ENCODE results near the gene KCNIP4.

The KCNIP4 gene

GRCh38 chr4:21753084-21753760, 195.3 kb downstream of the KCNIP4 start:
- no peak for DNase-seq (ENCODE audit: low read depth, low spot score)
- no peak overlapping the region for H3K4me3 ChIP-seq
- no peak overlapping the region for H3K27ac ChIP-seq
- no peaks in the 10 kb centered on the region for H3K9me3 ChIP-seq (ENCODE audit: low read depth, low read length)
- TF ChIP-seq EZH2 (IDR thresholded peaks at IDR 0.05): no peak
- no peak for TF ChIP-seq POLR2AphosphoS5 (IDR thresholded peaks at IDR 0.05; ENCODE audit: borderline replicate concordance, low read depth, low read length)
- H3K36me3 ChIP-seq (ENCODE audit: insufficient read depth, low read length): no peaks in the 10 kb centered on the region
- H3K9ac ChIP-seq (ENCODE audit: insufficient read length): no peak overlapping the region

DNA sequence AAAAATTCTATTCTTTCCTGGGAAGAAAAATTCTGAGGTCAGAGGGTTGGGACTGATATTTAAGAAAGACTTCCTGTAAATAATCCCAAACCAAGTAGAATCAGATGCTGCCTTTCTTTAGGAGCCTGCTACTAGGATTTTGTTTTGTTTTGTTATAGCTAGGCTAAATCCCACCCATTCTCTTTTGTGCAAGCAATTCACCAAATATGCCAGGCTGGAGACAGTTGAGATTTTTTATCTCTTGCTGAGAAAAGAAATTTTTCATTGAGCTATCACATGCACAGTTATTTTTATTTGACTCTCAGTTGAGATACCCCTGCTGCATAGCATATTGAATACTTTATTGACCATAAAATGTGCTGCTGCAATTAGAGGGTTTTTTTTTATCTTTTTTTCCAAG, 196.0 kb downstream of the KCNIP4 start:
- Histone ChIP-seq H3K9me3 (ENCODE audit: low read depth, low read length) (no peaks in the 10 kb centered on the region), H3K27ac (no peak overlapping the region), H3K36me3 (ENCODE audit: insufficient read depth, low read length) (no peaks in the 10 kb centered on the region), H3K9ac (ENCODE audit: insufficient read length) (no peak overlapping the region), H3K4me3 (no peak overlapping the region)
- TF ChIP-seq POLR2AphosphoS5 (IDR thresholded peaks at IDR 0.05; ENCODE audit: borderline replicate concordance, low read depth, low read length) (no peak), EZH2 (IDR thresholded peaks at IDR 0.05) (no peak), FOXP2 (optimal IDR thresholded peaks at IDR 0.05; ENCODE audit: control extremely low read depth, extremely low read length, insufficient read depth) (no peak)
- no peak for DNase-seq (ENCODE audit: low read depth, low spot score)

DNA sequence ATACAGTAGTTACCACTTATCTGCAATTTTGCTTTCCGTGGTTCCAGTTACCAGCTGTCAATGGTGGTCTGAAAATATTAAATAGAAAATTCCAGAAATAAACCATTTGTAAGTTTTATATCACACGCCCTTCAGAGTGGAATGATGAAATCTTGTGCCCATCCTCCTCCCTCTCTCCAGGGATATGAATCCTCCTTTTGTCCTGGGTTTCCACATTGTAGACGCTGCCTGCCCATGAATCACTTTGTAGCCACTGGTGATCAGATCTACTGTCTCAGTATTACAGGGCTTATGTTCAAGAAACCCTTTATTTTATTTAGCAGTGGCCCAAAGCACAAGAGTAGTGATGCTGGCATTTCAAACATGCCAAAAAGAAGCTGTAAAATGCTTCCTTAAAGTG, 198.6 kb downstream of the KCNIP4 start:
- TF ChIP-seq POLR2AphosphoS5 (IDR thresholded peaks at IDR 0.05; ENCODE audit: borderline replicate concordance, low read depth, low read length) (no peak), FOXP2 (optimal IDR thresholded peaks at IDR 0.05; ENCODE audit: control extremely low read depth, extremely low read length, insufficient read depth) (no peak), EZH2 (IDR thresholded peaks at IDR 0.05) (no peak)
- Histone ChIP-seq H3K4me3 (no peak overlapping the region), H3K27ac (no peak overlapping the region), H3K9ac (ENCODE audit: insufficient read length) (no peak overlapping the region), H3K36me3 (ENCODE audit: insufficient read depth, low read length) (no peaks in the 10 kb centered on the region), H3K9me3 (ENCODE audit: low read depth, low read length) (no peaks in the 10 kb centered on the region)
- DNase-seq (ENCODE audit: low read depth, low spot score): no peak

DNA sequence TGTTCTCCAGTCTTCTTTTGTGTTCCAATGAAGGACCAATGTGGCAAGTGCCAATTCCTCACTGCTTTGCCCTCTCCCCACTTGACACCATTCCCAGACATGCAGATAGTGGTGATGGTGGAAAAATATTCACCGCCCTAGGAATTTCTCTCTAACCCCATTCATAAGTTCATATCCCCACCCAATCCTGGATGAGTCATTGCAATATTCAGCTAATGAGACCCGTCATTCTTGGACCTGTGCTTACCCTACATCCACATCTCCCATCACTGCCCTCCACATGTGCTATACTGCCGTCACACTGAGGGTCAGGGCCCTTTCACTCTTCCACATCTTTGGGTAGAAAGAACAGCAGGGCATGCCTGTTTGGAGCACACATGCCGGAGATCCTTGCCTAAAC, 199.2 kb downstream of the KCNIP4 start:
- Histone ChIP-seq H3K4me3 (no peak overlapping the region), H3K9me3 (ENCODE audit: low read depth, low read length) (no peaks in the 10 kb centered on the region), H3K36me3 (ENCODE audit: insufficient read depth, low read length) (no peaks in the 10 kb centered on the region), H3K9ac (ENCODE audit: insufficient read length) (no peak overlapping the region), H3K27ac (no peak overlapping the region)
- TF ChIP-seq POLR2AphosphoS5 (IDR thresholded peaks at IDR 0.05; ENCODE audit: borderline replicate concordance, low read depth, low read length) (no peak), FOXP2 (optimal IDR thresholded peaks at IDR 0.05; ENCODE audit: control extremely low read depth, extremely low read length, insufficient read depth) (no peak)
- DNase-seq (ENCODE audit: low read depth, low spot score): no peak

- no peak for DNase-seq (ENCODE audit: low read depth, low spot score)
- no peak overlapping the region for H3K4me3 ChIP-seq
- H3K9me3 ChIP-seq (ENCODE audit: low read depth, low read length): no peaks in the 10 kb centered on the region
- no peaks in the 10 kb centered on the region for H3K36me3 ChIP-seq (ENCODE audit: insufficient read depth, low read length)
- H3K27ac ChIP-seq: no peak overlapping the region
- TF ChIP-seq EZH2 (IDR thresholded peaks at IDR 0.05): no peak
- TF ChIP-seq FOXP2 (optimal IDR thresholded peaks at IDR 0.05; ENCODE audit: control extremely low read depth, extremely low read length, insufficient read depth): no peak
- TF ChIP-seq POLR2AphosphoS5 (IDR thresholded peaks at IDR 0.05; ENCODE audit: borderline replicate concordance, low read depth, low read length): no peak
- no peak overlapping the region for H3K9ac ChIP-seq (ENCODE audit: insufficient read length)
Observed at GRCh38 chr4:21744046-21744445, 204.5 kb downstream of the KCNIP4 start.

GRCh38 chr4:21742326-21742725, 206.2 kb downstream of the KCNIP4 start:
- no peak for DNase-seq (ENCODE audit: low read depth, low spot score)
- Histone ChIP-seq H3K9me3 (ENCODE audit: low read depth, low read length) (no peaks in the 10 kb centered on the region), H3K36me3 (ENCODE audit: insufficient read depth, low read length) (no peaks in the 10 kb centered on the region), H3K4me3 (no peak overlapping the region), H3K9ac (ENCODE audit: insufficient read length) (no peak overlapping the region), H3K27ac (no peak overlapping the region)
- no peak for TF ChIP-seq EZH2 (IDR thresholded peaks at IDR 0.05)
- TF ChIP-seq FOXP2 (optimal IDR thresholded peaks at IDR 0.05; ENCODE audit: control extremely low read depth, extremely low read length, insufficient read depth): no peak
- no peak for TF ChIP-seq POLR2AphosphoS5 (IDR thresholded peaks at IDR 0.05; ENCODE audit: borderline replicate concordance, low read depth, low read length)

GRCh38 chr4:21738821-21739220, 209.8 kb downstream of the KCNIP4 start:
- no peak overlapping the region for H3K27ac ChIP-seq
- no peak for DNase-seq (ENCODE audit: low read depth, low spot score)
- H3K4me3 ChIP-seq: no peak overlapping the region
- no peak overlapping the region for H3K9ac ChIP-seq (ENCODE audit: insufficient read length)
- TF ChIP-seq FOXP2 (optimal IDR thresholded peaks at IDR 0.05; ENCODE audit: control extremely low read depth, extremely low read length, insufficient read depth): no peak
- TF ChIP-seq POLR2AphosphoS5 (IDR thresholded peaks at IDR 0.05; ENCODE audit: borderline replicate concordance, low read depth, low read length): no peak
- TF ChIP-seq EZH2 (IDR thresholded peaks at IDR 0.05): no peak
- H3K36me3 ChIP-seq (ENCODE audit: insufficient read depth, low read length): no peaks in the 10 kb centered on the region
- no peaks in the 10 kb centered on the region for H3K9me3 ChIP-seq (ENCODE audit: low read depth, low read length)

DNA sequence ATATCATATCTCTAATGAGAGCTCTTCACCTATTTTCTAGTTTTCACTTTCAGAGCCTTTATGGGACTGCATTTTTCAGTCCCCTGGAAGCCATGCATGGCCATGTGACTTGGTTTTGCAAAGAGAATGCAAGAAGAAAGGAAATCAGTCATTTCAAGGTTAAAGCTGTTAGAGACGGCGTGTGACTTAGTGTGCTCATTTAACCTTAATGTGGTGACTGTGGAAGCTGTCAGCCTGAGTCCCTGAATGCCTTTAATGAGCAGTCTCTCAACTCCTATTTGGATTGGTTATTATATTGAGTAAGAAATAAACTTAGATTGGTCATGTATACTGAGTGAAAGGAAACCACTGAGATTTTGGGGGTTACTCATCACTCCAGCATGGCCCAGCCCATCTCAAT, 212.7 kb downstream of the KCNIP4 start:
- Histone ChIP-seq H3K36me3 (ENCODE audit: insufficient read depth, low read length) (no peaks in the 10 kb centered on the region), H3K4me3 (no peak overlapping the region), H3K9me3 (ENCODE audit: low read depth, low read length) (no peaks in the 10 kb centered on the region), H3K27ac (no peak overlapping the region), H3K9ac (ENCODE audit: insufficient read length) (no peak overlapping the region)
- TF ChIP-seq EZH2 (IDR thresholded peaks at IDR 0.05): no peak
- no peak for TF ChIP-seq POLR2AphosphoS5 (IDR thresholded peaks at IDR 0.05; ENCODE audit: borderline replicate concordance, low read depth, low read length)
- TF ChIP-seq FOXP2 (optimal IDR thresholded peaks at IDR 0.05; ENCODE audit: control extremely low read depth, extremely low read length, insufficient read depth): no peak
- no peak for DNase-seq (ENCODE audit: low read depth, low spot score)
